HG02943 (cell line): ENCODE results near the gene CD93.

ENCODE experiments used
- ATAC-seq: cut with Tn5 transposase; IDR thresholded peaks from one replicate; pipeline ENCODE4 v1.9.1; 2021; ENCODE audit warnings: mild to moderate bottlenecking, low read depth, moderate library complexity; ENCODE audit not compliant: unreplicated experiment

CD93 gene

DNA sequence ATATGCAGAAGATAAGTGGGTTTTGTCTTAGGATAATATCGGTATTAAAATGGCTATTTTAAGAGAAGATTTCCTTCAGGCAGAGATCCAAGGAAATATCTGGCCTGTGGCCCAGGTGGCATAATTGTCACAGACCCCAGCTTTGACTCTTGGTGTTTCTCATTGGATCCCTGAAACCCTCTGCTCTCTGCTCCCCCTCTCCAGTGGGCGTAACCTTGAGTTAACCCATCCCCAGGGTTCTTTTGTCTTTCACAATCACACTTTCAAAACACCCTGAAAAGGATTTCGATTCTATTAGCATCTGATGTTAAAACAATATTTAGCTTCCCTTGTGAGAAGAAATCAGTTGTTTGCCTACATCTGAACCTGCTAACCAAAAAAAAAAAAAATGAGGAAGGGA is 43.9 kb downstream of the CD93 start:
- ATAC-seq, result no peak

DNA sequence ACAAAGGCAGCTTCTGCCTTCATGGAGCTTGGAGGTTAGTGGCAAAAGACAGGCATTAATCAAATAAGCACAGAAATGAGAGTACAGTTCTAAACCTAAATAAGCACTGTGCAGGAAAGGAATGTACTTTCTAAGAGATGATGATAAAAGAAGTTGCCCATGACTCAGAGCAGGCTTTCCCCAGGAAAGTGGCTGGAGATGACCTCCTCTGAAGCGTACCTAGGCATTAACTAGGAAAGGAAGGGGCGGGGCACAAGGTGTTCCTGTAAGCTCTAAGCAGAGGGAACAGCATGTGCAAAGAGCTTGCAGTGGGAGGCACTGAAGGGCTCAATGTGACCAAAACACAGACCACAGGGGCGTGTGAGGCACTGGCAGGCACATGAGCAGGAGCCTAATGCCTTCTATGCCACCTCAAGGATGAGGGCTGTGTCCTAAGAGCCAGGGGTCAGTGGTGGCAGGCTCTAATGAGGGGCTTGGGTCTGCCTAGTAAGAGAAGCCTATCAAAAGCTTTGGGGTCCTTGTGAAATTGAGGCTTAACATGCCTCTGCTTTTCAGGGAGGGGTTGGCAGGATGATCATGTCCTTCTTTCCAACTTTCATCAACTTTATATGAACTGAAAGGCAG is 46.1 kb downstream of the CD93 start:
- ATAC-seq, result no peak

DNA sequence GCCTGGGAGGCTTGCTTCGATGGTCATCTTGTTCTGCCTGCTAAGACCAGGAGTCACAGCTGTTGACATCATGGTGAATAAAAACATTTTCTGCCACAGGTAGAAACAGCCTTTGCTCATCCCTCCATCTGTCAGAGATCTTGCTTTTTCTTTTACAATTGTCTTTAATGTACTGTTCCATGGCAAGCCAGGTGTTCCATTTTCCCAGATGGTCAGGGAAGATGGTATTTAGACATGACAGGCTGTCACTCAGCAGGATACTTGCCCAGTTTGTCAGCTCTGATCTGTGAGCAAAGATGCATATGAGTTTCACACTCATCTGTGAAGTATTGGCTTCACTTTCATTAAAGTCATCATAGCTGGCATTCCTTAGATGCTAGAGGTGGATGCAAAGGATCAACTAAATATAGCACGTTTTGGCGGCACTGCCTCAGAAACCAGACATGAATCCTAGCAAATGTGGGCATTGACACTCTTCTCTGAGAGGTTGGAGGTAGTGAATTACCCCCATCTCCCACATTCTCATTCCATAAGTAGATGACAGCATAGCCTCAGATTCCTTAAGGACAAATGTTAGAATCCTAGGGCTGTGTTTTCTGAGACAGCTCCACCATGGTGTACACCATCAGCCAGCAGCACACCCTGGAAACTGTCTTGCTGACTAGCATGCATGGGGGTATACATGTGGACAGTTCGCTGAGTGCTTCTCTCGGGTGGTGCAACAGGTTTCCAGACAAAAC is 46.8 kb downstream of the CD93 start:
- ATAC-seq, result no peak

DNA sequence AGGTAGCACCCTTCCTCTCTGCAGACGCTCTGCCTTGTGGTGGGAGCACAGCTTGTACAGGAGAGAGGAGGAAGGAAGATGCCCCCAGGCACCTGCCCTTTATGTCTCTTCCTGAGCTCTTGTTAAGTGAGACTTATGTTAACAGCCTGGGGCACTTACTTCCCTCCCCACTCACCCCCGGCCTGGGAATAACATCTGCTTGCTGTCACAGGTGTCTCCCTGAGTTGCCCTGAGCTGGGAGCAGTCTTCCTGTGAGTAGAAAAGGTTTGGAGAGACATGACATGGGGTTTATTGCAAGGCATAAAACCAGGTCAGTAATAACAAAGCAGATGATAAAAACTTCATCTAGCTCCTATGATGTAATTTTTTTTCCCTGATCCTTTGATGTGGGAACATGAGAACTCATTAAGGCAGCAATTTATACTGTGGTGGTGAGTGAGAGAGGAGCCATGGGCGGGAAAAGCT is 49.1 kb downstream of the CD93 start:
- no peak for ATAC-seq

DNA sequence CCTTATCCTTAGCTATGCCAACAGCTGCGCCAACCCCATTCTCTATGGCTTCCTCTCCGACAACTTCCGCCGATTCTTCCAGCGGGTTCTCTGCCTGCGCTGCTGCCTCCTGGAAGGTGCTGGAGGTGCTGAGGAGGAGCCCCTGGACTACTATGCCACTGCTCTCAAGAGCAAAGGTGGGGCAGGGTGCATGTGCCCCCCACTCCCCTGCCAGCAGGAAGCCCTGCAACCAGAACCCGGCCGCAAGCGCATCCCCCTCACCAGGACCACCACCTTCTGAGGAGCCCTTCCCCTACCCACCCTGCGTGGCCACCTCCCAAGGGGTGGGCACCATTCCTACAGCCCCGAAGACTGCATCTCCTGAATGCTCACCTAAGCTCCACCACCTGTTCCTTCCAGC is 49.8 kb downstream of the CD93 start:
- no peak for ATAC-seq

DNA sequence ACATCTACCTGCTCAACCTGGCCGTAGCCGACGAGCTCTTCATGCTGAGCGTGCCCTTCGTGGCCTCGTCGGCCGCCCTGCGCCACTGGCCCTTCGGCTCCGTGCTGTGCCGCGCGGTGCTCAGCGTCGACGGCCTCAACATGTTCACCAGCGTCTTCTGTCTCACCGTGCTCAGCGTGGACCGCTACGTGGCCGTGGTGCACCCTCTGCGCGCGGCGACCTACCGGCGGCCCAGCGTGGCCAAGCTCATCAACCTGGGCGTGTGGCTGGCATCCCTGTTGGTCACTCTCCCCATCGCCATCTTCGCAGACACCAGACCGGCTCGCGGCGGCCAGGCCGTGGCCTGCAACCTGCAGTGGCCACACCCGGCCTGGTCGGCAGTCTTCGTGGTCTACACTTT is 50.4 kb downstream of the CD93 start:
- no peak for ATAC-seq

DNA sequence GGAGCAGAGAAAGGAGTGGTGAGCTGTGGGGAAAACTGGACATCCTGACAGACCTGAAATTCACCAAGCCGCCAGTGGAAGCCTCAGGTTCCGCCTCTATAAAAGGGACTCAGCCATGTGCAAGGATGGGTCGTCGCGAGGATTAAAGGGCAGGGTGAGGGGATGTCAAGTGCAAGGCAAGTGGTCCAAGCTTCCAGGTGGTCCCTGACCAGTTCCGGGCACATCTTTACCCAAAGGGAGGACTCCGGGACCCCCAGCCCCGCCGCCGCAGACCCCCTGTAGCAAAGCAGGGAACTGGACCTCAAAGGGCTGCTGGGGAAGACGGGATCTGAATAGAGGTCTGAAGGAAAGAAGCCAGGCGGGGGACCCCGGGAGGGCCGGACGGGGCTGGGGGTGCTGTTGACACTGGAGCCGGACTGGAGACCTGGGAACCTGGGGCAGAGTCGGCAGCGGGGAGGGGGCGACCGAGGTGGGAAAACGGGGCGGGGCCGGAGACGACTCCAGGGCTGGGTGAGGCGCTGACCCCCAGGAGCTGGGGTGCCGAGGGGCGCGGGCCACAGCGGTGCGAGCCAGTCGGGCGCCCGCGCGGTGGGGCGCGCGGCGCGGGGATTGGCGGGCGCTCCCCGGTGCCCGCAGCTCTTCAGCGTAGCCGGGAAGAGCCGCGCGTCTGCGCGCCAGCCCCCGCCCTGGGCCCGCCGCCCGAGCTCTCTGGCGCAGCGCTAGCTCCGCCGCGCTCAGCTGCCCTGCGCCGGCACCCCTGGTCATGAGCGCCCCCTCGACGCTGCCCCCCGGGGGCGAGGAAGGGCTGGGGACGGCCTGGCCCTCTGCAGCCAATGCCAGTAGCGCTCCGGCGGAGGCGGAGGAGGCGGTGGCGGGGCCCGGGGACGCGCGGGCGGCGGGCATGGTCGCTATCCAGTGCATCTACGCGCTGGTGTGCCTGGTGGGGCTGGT is 51.1 kb downstream of the CD93 start, which contains the start of gene SSTR4:
Gene SSTR4 (plus strand): TSS at position 592 of the 951 bp plus-strand sequence. CDS start 172 bp downstream, at position 764.
- ATAC-seq, result no peak

DNA sequence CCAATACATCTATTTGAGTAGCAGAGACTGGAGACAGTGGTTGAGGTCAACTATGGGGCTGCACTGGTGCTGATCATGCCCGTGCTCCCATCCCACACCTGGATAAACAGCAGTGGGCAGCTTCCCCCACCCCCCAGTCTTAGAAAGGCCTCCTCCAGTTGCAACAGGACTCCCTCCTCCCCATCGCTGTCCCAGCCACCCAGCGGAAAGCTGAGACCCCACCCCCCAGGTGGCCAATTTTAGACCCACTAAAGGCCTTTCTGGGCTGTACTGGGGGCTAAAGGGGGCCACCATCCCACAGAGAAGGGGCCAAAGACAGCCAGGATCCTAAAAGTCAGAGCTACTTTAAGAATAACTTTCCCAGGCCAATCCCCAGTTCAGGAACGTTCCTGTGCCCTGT is 52.2 kb downstream of the CD93 start:
- no peak for ATAC-seq

DNA sequence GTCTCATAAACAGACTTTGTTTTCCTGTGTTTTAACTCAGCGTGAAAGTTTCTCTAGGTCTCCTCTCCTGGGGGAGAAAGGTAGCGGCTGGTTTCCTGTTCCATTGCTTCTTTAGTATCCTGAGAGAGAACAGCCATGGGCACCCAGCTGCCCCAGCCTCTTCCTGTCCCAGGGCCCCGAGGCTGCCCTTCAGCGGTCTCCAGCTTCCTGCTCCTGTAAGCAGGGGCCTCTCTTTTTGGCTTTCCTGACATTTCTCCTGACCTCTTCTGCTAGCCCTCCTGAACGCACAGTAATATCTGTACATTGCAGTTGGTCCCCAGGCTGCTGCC is 53.4 kb downstream of the CD93 start:
- ATAC-seq, result no peak

DNA sequence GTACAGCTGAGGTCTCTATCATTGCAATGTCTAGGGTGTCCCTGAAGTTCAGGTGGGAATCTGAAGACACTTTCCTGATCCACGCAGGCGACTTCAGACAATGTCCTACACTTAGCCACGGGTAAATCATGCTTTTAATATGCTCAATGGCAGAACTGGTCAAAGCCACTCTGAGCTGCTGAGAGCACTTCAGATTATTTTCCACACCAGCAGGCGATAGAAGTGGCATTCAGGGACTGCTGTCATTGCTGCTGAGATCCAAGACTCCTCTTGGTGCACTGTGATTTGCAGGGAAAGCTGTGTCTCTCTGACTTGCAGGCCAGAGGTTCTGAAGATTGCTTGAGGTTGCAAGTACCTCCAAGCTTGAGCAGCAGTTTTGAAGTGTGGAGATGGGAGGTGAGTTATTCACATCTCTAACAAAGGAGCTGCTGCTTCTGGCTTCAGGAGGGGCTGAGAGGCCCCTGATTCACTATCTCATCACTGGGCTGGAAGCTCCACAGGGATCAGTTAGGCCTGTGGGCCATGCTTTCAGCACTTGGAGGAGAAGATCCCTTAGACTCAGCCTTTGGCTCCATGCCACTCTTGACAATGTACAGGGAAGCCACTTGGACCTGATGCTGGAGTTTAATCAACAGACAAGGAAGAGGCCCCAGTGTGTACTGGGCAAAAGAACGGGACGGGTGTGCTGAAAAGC is 53.9 kb downstream of the CD93 start:
- ATAC-seq, result no peak

DNA sequence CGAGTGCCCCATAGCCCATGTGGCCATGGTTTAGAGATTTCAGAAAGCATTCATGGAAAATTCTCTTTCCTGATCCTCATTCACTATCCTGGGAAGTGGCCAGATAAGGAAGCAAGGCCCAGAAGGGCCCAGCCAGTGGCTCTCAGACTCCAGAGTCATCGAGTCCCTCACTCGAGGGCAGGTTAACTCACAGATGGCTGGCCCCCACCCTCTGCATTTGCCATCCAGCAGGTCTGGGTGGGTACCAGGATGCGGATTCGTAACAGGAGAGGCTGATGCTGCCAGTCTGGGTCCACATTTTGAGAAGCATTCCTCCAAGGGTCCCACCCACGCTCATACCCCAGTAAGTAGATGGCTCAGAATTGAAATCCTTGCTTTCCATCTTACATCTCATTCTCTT is 54.8 kb downstream of the CD93 start:
- no peak for ATAC-seq
